GM19468 (cell line): ENCODE results near the gene ZNG1C.
"Not testable (repeated sequence)": the region's sequence is repeated elsewhere in the genome, so short reads cannot be mapped to it uniquely, and the experiment has no call there.

Experiments used
- ATAC-seq: cut with Tn5 transposase; IDR thresholded peaks from one replicate; pipeline ENCODE4 v1.9.1; 2021; ENCODE audit warnings: mild to moderate bottlenecking, moderate library complexity, moderate number of reproducible peaks; ENCODE audit not compliant: unreplicated experiment; ENCODE audit errors: extremely low read depth

ZNG1C gene

DNA sequence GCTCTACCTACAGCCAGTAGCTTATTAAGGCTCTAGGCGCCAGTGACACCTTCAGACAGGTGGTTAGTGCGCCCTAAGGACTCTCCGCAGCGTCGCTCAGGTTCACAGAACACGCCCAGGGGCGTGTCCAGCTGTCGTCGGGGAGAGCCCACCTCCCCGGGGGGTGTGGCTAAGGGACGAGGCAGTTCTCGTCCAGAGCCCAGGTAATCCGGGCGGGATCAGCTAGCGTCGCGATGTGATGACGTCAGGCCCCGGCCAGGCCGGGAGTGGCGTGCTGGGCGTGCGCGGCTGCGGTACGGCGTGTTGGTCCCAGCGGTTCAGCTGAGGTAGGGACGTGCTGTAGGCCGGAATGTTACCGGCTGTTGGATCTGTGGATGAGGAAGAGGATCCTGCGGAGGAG lies at the start of gene ZNG1C:
Gene ZNG1C, plus strand, starts transcription at position 301 of the 400 bp plus-strand sequence. Its CDS starts 49 bp downstream, at position 350.
- ATAC-seq, result not testable (repeated sequence)

DNA sequence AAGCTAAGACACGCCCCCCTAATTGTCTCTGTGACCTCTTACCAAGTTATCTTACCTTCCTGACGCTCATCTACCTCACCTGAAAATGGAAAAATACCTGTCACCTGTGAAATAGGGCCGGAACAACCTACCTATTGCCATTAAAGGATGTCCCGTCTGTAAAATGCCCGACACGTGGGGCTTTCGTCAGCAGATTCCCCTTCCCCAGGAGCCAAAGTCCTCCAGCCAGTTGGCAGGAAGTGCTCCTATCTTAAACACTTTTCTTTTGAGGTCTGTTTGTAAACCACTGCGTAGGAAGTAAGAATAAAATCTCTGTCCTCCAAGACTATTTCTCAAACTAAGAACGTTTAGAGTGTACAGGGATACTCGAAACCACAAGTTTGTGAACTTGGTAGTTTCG lies 654 bp downstream of the ZNG1C start:
- ATAC-seq, result not testable (repeated sequence)

DNA sequence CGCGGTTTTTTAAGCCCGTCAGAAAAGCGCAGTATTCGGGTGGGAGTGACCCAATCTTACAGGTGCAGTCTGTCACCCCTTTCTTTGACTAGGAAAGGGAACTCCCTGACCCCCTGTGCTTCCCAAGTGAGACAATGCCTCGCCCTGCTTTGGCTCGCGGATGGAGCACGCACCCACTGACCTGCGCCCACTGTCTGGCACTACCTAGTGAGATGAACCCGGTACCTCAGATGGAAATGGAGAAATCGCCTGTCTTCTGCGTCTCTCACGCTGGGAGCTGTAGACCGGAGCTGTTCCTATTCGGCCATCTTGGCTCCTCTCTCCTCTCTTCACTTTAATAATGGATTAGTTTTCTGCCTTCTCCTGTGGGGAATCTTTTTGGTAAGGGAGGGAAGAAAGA lies 39.3 kb downstream of the ZNG1C start:
- not testable (repeated sequence) for ATAC-seq

DNA sequence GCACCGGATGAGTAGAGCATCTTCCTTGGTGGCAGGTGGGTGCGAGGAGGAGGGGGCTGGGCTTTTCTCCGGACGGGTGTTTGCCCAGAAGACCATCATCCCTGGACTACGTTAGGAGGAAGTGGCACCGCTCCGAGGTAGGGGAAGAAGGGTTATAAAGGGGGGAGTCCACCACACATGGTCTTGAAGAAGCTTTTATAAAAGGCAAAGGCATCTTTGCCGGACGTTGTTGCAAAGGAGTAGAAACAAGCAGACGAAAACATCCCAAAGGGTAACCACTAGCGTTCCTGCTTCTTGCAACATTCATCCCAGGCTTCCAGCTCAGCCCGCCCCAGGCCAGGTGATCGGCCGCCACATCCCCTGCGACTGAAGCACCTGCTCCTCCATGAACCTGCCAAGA lies 60.8 kb downstream of the ZNG1C start, which contains the start of gene FOXD4L3:
Gene FOXD4L3, plus strand, starts transcription at position 301 of the 400 bp plus-strand sequence. Its CDS starts 85 bp downstream, at position 386.
- ATAC-seq, result not testable (repeated sequence)

DNA sequence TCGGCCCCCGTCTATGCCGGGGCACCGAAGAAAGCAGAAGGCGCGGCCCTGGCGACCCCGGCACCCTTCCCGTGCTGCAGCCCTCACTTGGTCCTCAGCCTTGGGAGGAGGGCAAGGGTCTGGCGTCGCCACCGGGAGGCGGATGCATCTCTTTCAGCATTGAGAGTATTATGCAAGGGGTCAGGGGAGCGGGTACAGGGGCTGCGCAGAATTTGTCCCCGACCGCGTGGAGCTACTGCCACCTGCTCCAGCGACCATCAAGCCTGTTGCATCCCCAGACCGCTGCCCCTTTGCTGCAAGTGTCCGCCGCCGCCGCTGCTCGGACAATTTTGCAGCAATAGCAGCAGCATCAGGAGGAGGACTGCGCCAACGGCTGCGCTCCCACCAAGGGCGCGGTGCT lies 62.0 kb downstream of the ZNG1C start:
- not testable (repeated sequence) for ATAC-seq

DNA sequence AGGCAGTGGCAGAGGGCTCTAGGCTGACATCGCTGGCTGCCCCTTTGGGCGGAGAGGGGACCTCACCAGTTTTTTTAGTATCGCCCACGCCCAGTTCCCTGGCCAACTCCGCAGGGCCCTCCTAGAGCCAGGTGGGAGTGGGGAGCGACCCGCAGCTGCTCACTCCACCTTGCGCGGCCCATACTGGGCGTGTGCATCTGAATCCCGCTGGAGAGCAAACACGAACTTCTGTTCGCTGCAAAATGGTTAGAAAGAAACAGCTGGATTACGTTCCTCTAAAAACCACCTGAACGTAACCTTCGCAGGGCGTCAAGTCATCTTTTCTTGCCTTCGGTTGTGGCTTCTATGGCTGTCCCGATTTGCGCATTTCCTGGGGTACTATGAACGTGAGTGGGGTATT lies 62.4 kb downstream of the ZNG1C start:
- not testable (repeated sequence) for ATAC-seq

DNA sequence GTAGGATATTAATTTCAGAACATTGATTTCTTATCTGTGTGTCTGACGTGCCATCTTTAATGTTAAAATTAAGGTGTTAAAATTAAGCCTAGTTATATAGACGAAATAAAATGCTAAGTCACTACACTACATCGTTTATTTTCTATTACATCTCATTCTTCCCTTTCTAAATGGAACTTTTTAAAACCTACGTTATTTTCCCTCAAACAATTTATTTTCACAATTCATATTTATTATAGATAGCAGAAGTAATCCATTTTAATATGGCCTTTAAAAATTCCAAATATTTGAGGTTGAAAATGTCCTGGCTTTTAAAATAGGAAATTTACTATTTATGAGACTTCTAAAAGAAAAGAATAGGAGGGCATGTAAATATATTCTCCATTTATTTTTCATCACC lies 63.0 kb downstream of the ZNG1C start:
- ATAC-seq, result not testable (repeated sequence)

DNA sequence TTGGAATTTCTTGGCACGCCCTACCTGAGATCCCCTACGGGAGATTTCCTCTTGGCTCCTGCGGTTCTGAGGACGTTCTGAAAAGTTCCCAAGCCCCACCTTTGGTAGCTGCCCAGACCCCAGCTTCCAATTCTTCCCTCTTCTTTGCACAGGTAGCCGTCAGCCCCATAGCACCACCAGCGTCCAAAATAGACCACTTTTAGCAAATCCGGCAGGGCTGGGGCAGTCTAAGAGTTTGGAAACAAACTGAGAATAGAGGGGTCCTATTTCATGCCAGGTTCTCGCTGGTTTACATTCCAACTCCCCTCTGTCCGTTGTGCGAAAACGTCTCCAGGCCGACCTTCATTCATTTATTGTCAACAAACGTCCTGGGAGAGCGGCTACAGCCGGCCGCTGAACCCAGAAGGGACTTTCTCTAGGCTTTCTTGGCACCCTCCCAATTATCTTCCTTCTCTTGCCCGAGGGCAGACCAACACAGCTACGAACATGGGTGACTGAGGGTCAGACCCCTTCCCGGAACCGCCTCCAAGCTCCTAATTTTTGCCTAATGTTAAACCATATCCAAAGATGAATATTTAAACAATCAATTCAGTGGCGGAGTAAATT lies 64.0 kb downstream of the ZNG1C start:
- not testable (repeated sequence) for ATAC-seq

DNA sequence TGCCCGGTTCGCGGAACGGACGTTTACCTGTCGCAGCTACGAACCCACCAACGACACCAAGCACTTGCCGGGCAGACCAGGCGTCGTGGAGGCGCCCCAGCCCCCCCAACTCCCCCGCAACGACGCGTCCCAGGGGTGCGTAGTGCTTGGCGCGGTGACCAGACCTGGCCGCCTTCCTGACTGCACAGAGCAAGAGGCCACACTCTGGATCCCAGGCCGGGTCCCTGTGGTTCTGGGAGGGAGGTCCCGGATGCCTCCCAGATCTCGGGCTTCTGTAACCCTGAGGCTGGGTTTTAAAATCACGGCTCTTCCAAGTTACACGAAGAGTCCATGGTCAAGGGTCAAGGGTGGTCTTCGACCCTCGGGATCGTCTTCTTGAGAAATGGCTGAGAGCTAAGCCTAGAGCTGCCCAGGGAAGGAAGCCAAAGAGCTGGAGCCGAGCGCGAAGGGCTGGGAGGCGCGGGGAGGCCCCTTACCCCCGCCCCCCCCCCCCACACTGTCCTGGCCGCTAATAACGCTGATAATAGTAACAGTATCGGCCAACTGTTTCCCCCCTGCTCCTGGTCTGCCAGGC lies 64.7 kb downstream of the ZNG1C start:
- not testable (repeated sequence) for ATAC-seq

DNA sequence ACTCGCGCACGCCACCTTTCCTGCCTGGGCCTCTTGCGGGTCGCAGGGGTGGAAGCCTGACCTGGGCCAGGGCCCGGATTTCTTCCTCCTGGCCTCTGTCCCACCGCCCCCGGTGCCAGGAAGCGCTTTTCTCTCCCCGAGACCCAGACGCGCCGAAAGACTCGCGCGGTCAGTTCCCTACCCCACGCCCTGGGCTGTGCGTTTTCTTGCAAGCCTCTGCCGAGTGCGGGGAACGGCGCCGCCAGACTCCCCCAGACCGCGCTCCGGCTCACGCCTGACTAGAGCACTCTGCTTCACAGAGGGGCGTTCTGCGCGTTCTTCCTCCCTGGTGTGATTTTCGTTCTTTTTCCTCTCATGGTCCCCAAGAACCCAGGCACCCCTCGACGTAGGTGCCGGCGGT lies 65.3 kb downstream of the ZNG1C start:
- ATAC-seq, result not testable (repeated sequence)

DNA sequence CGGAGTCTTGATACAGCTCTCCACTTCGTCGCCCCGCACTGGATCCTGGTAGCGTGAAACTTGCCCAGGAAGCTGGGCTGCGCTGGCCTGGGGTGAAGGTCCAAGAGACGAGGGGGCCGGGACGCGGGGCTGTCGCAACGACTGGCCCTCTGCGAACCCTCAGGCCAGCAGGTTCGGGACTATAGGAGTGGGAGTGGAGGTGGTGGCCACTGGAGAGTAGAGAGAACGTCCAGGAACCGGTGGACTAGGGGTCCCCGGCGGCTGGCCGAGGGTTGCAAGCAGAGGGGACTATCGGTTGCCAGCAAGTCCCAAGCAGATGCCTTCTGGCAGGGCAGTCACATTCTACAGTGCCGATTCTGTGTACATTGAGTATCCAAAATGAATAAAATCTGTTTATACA lies 65.9 kb downstream of the ZNG1C start:
- ATAC-seq, result not testable (repeated sequence)

DNA sequence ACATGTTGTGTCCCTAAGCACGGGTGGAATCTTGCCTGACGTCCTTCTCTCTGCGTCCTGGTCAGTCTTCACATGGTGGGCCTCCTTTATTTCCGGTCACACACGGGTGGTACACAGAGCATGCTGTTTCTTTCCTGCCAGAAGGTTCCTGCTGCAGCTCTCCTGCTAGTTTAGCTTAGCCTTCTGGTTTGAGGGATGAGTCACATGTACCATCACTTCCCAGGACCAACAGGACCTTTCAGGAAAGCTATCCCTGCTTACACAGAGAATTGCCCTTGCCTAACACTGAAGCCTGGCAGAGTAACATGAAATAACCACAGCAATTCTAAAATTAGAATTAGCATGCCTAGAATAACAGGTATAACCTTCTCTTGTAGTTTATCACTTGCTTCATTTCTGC lies 69.4 kb downstream of the ZNG1C start:
- ATAC-seq, result not testable (repeated sequence)

DNA sequence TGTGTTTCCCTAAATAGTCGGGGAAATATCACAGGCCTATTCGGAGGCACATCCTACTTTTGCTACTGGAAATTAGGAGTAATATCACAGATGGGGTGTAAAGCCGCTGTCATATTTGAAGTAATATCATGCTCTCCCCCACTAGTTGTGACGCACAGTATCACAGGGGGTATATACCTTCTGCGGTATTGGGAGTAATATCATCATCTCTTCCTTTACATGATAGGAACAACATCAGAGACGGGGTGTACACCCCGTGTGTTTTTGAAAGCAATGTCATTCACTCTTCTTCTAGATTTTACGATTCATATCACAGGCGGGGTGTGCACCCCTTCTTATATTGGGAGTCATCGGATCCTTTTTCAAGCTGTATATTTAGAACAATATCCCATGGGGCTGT lies 76.4 kb downstream of the ZNG1C start:
- ATAC-seq, result not testable (repeated sequence)

DNA sequence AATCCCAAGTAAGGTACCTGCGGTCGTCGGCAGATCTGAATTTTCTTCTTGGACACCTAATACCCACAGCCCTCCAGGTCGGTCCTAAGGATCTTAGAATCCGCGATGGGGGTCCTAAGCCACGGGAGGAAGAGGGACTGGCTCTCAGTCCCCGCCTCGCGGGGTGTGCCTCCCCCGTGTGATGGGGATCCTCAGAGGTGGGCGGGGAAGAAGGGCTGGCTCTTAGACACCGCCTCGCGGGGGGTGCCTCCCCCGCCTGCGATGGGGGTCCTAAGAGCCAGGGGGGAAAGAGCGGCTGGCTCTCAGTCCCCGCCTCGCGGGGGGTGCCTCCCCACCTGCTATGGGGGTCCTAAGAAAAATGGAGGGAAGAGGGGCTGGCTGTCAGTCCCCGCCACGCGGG lies 82.0 kb downstream of the ZNG1C start:
- not testable (repeated sequence) for ATAC-seq

DNA sequence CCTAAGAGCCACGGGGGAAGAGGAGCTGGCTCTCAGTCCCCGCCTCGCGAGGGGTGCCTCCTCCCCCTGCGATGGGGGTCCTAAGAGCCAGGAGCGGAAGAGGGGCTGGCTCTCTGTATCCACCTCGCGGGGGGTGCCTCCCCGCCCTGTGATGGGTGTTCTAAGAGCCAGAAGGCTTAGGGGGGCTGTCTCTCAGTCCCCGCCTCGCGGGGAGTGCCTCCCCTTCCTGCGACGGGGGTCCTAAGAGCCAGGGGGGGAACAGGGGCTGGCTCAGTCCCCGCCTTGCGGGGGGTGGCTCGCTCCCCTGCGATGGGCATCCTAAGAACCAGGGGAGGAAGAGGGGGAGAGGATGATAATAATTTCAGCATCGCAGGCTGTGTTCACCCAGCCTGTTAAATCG lies 82.7 kb downstream of the ZNG1C start:
- not testable (repeated sequence) for ATAC-seq

DNA sequence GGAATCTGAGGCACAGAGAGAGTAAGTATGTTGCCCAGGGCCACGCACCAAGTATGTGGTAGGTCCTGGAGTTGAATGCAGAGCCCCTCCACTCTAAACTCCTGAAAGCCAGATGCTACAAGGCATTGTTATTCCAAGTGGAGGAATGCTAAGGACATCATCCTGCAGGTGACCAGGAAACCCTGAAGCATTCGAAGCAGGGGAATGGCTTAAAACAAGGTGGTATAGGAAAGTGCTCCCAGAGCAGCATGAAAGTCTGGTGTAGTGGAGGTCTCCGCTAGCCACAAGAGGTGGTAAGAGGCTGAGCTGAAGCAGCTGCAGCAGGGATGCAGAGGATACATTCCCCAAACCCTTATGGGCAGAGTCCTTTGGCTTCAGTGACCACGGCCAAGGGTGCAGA lies 87.3 kb downstream of the ZNG1C start:
- ATAC-seq, result not testable (repeated sequence)

DNA sequence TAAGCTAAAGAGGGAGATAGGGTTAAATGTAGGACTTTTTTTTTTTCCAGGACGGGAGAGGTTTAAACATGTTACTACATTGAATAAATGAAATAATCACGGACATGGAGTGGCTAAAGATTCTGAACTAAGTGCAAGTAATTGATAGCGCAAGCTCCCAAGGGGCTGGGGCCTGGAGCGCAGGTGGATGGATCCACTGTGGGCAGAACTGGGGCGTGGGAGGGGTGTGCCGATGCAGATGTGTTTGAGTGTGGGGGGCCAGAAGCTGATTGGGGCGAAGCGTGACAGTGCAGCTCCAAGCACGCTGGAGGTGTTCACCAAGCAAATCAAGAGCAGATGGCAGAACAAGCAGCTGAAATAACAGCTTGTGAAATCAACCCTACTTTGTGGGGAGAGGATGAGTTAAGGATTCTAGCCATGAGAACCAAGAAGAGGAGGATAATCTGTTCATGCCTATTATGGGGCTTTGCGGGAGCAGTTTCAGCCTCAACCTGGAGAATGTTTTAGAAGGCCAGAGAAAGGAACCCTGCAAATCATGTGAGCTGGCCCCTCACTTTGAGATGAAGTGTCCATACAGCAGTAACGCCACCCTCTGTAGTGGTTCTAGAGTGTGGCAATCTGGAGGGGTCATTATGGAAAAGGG lies 88.9 kb downstream of the ZNG1C start:
- not testable (repeated sequence) for ATAC-seq

DNA sequence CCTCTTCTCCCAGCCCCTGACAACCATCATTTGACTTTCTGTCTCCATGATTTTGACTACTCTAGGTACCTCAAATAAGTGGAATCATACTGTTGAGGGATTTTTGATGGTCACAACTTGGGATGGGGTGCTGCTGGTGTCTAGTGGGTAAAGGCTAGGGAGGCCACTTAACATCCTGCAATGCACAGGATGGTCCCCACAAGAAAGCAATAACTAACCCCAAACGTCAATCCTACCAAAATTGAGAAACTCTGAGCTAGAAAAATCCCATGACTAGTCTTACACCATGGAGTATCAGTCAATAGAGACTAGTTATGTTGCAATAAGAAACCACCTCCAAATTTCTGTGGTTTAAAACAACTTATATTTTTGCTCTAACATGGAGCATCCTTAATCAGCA lies 90.3 kb downstream of the ZNG1C start:
- ATAC-seq, result not testable (repeated sequence)

DNA sequence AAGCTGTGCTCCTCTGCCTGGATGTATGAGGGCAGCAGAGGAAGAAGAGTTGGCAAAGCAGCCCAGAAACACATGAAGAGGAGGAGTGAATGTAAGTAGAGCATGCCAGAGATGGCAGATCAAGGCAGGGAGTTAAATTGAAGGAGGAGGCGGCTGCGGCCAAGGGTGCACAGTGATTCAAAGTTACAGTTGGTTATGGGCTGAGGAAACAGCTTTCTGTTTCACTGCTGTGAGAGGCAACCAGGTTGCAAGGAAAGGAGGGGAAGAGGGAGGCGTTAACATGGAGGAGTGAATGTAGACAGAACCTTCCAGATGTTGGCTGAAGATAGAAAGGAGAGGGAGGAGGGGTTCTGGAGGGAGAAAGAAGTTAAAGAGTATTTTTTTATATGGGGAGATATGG lies 94.2 kb downstream of the ZNG1C start:
- ATAC-seq, result not testable (repeated sequence)

DNA sequence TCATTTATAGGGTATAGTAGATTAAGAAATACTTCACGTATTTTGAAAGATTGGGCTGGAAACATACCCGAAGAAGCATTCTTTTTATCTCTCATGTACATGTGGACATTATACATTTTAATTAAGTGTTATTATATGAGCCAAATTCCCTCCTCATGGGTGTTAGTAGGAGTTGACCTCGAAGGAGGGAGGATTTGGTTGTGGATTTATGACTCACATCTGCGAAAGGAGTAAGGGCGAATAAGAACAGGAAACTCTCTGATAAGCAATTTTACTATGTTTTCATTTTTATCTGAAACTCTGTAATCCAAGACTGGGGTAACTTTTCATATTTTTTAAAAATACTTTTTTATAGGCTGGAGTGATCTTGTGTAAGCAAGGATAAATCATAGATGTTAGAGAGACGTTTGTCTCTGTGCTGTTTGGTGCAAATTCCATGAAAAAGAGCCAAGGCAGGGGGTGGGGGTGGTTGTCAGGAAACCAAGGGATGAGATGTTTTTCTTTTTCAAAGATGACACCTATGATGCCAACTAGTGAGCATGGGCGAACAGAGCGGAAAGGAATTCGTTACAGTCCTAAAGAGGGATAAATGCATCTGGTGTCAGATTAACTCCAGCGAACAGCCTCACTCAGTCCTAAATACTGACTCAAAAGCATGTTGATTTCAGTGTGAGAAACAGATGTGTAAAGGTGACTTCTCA lies 95.0 kb downstream of the ZNG1C start:
- ATAC-seq, result not testable (repeated sequence)

DNA sequence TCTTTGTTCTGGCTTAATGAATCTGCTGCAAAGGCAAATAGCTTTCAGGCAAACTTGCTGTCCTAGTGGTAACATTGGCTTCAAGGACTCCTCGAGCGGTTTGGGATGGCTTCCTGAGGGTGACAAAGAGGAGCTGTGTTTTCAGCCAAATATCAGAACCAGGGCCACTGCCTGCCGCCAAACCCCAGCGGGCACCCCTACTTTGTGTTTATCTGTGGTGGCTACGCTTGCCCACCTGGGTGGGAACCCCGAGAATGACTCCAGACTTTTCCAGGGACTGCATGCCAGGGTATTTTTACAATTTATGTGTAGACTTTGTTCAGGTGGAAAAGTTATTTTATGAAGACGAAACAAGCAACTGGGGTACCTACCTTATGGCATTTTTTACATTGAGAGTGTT lies 96.2 kb downstream of the ZNG1C start:
- not testable (repeated sequence) for ATAC-seq
